A549 (cell line): Measurements from ENCODE around the gene ZNF407. TPM values are rescaled to one million over a fixed set of nuclear protein-coding genes. Genes with fewer than 3 reads are reported as not detected.

ENCODE experiments used
- ATAC-seq, 2 experiments: fragments of 200-7000 bp in 1 of 2; fragments of >200 bp in 1 of 2; cut with Nextera tagmentation in 1 of 2; cut with Tn5 transposase in 1 of 2; 3 replicates each; pipeline versions ENCODE4 v1.8.0 to v1.9.1; 2018 to 2020; ENCODE audit warnings: mild to moderate bottlenecking in 1 of 2, moderate library complexity in 1 of 2
- CTCF ChIA-PET: fragments of 300-600 bp; sonication (Branson Sonifier 250); formaldehyde crosslinking; extraction: SDS; loops from one replicate; lab custom pipeline; 2021; ENCODE audit warnings: antibody characterized with exemption, inconsistent platforms; lab: Yijun Ruan, JAX
- POLR2A ChIA-PET: fragments of 350-600 bp; formaldehyde crosslinking; extraction: SDS; loops from one replicate; lab custom pipeline; 2021; ENCODE audit warnings: antibody characterized with exemption, inconsistent platforms; lab: Yijun Ruan, JAX
- DNase-seq, 2 experiments: peaks; one replicate each; pipeline versions ENCODE4 v3.0.0 to v3.0.0-alpha.2; 2011 to 2016; ENCODE audit warnings: low read depth in 1 of 2, low spot score in 1 of 2
- FAIRE-seq: peaks from 2 replicates; lab custom pipeline; 2011; peaks lifted over from hg19 to GRCh38; lab: Jason Lieb, UNC
- H3K27ac ChIP-seq, 2 experiments: fragments of >200 bp; sonication (Bioruptor Twin); formaldehyde crosslinking; 3 replicates each; pipeline ENCODE4 v1.5.1; 2016 to 2017
- H3K4me1 ChIP-seq: fragments of >200 bp; sonication (Bioruptor Twin); formaldehyde crosslinking; 3 replicates; pipeline ENCODE4 v1.6.1; 2016
- H3K4me2 ChIP-seq: fragments of >200 bp; sonication (Bioruptor Twin); formaldehyde crosslinking; 3 replicates; pipeline ENCODE4 v1.6.1; 2016
- H3K4me3 ChIP-seq: fragments of >200 bp; sonication (Bioruptor Twin); formaldehyde crosslinking; 3 replicates; pipeline ENCODE4 v1.5.1; 2016
- H3K9me3 ChIP-seq: fragments of >200 bp; sonication (Bioruptor Twin); formaldehyde crosslinking; 3 replicates; pipeline ENCODE4 v1.6.1; 2016
- BHLHE40 ChIP-seq: IDR thresholded peaks from 2 replicates; pipeline ENCODE4 v1.6.1; 2012; ENCODE audit warnings: low read depth, low read length, inconsistent platforms
- CEBPB ChIP-seq, 2 experiments: fragments of >200 bp in 1 of 2; sonication (Bioruptor Twin) in 1 of 2; formaldehyde crosslinking in 1 of 2; IDR thresholded peaks; 2 replicates each; pipeline ENCODE4 v1.6.1; 2012 to 2016
- CHD2 ChIP-seq: fragments of 150-350 bp; IDR thresholded peaks from 2 replicates; pipeline ENCODE4 v1.6.1; 2014; ENCODE audit warnings: low read length; ENCODE audit not compliant: partially characterized antibody
- CTCF ChIP-seq: fragments of >200 bp; sonication (Bioruptor Twin); formaldehyde crosslinking; IDR thresholded peaks from 3 replicates; pipeline ENCODE4 v1.5.1; 2016
- E2F6 ChIP-seq: IDR thresholded peaks from 2 replicates; pipeline ENCODE4 v1.6.1; 2012; ENCODE audit warnings: low read depth, borderline replicate concordance
- EHMT2 ChIP-seq: fragments of 200-600 bp; sonication (generic); IDR thresholded peaks from 2 replicates; pipeline ENCODE4 v1.6.1; 2016; ENCODE audit warnings: antibody characterized with exemption, low read depth, mild to moderate bottlenecking, moderate library complexity
- ELK1 ChIP-seq: fragments of 150-350 bp; IDR thresholded peaks from 2 replicates; pipeline ENCODE4 v1.6.1; 2014; ENCODE audit warnings: low read depth, mild to moderate bottlenecking, low read length
- EP300 ChIP-seq, 2 experiments: fragments of >200 bp; sonication (Bioruptor Twin); formaldehyde crosslinking; IDR thresholded peaks; 2 replicates in 1 of 2; 3 replicates in 1 of 2; pipeline ENCODE4 v1.6.1; 2016 to 2017
- FOSB ChIP-seq: fragments of 250-450 bp; sonication (Bioruptor Pico); IDR thresholded peaks from 2 replicates; pipeline ENCODE4 v1.5.0; 2020; ENCODE audit warnings: mild to moderate bottlenecking, moderate library complexity
- FOXS1 ChIP-seq: fragments of 250-450 bp; sonication (Bioruptor Pico); IDR thresholded peaks from 2 replicates; pipeline ENCODE4 v1.5.0; 2020; ENCODE audit warnings: mild to moderate bottlenecking, moderate library complexity
- HEYL ChIP-seq: fragments of 250-450 bp; sonication (Bioruptor Pico); IDR thresholded peaks from 2 replicates; pipeline ENCODE4 v1.8.0; 2021; ENCODE audit warnings: mild to moderate bottlenecking, moderate library complexity
- JUN ChIP-seq, 2 experiments: fragments of >200 bp; sonication (Bioruptor Twin); formaldehyde crosslinking; IDR thresholded peaks; 2 replicates in 1 of 2; 3 replicates in 1 of 2; pipeline ENCODE4 v1.6.1; 2016 to 2017
- JUNB ChIP-seq: fragments of >200 bp; sonication (Bioruptor Twin); formaldehyde crosslinking; IDR thresholded peaks from 2 replicates; pipeline ENCODE4 v1.6.1; 2016
- KDM5A ChIP-seq: fragments of 200-600 bp; sonication (generic); IDR thresholded peaks from 2 replicates; pipeline ENCODE4 v1.6.1; 2016; ENCODE audit warnings: antibody characterized with exemption, mild to moderate bottlenecking
- MAFK ChIP-seq: fragments of 450-650 bp; IDR thresholded peaks from 2 replicates; pipeline ENCODE4 v1.6.1; 2014; ENCODE audit not compliant: partially characterized antibody
- NFE2L2 ChIP-seq: fragments of 150-350 bp; conservative IDR thresholded peaks from 2 replicates; pipeline ENCODE4 v1.6.1; 2014; ENCODE audit warnings: low read length
- NPAS2 ChIP-seq: fragments of 250-450 bp; sonication (Bioruptor Pico); IDR thresholded peaks from 2 replicates; pipeline ENCODE4 v1.8.0; 2022; ENCODE audit warnings: mild to moderate bottlenecking, moderate library complexity, borderline replicate concordance
- POLR2A ChIP-seq: IDR thresholded peaks from 2 replicates; pipeline ENCODE4 v1.6.1; 2012; ENCODE audit warnings: mild to moderate bottlenecking, low read length
- POLR2AphosphoS2 ChIP-seq: conservative IDR thresholded peaks from 2 replicates; pipeline ENCODE4 v1.6.1; 2012; ENCODE audit warnings: low read length, improper control_type of control experiment, inconsistent platforms
- RARB ChIP-seq: fragments of 250-450 bp; sonication (Bioruptor Pico); IDR thresholded peaks from 2 replicates; pipeline ENCODE4 v1.8.0; 2021; ENCODE audit warnings: mild to moderate bottlenecking, moderate library complexity
- RNF2 ChIP-seq: fragments of 200-600 bp; sonication (generic); IDR thresholded peaks from 2 replicates; pipeline ENCODE4 v1.6.1; 2016; ENCODE audit warnings: low read depth, mild to moderate bottlenecking, antibody characterized with exemption, moderate library complexity, borderline replicate concordance
- SMC3 ChIP-seq: fragments of >200 bp; sonication (Bioruptor Twin); formaldehyde crosslinking; IDR thresholded peaks from 3 replicates; pipeline ENCODE4 v1.6.1; 2018; ENCODE audit warnings: inconsistent platforms
- ZC3H11A ChIP-seq: fragments of 450-650 bp; IDR thresholded peaks from 2 replicates; pipeline ENCODE4 v1.6.1; 2014; ENCODE audit warnings: antibody characterized with exemption, mild to moderate bottlenecking
- ZFP36 ChIP-seq: fragments of 450-650 bp; IDR thresholded peaks from 2 replicates; pipeline ENCODE4 v1.6.1; 2014; ENCODE audit warnings: borderline replicate concordance; ENCODE audit not compliant: partially characterized antibody
- ZNF302 ChIP-seq: fragments of 250-450 bp; sonication (Bioruptor Pico); IDR thresholded peaks from 2 replicates; pipeline ENCODE4 v1.9.0; 2021; ENCODE audit warnings: inconsistent platforms, mild to moderate bottlenecking, moderate library complexity
- ZSCAN20 ChIP-seq: fragments of 250-450 bp; sonication (Bioruptor Pico); IDR thresholded peaks from 2 replicates; pipeline ENCODE4 v1.8.0; 2022; ENCODE audit warnings: mild to moderate bottlenecking, moderate library complexity
- WGBS: methylation state at CpG from one replicate; pipeline ENCODE4 v1.1.6; 2017; ENCODE audit errors: missing lambda C conversion rate; 5-methylcytosine and 5-hydroxymethylcytosine counted together
- polyA plus RNA-seq, 4 experiments: library from polyadenylated mRNA; depleted of rRNA in 3 of 4; stranded (reverse); fragments of >200 nt; fragmentation: RNase III in 1 of 4; extraction: RNeasy Plus Mini Kit Qiagen cat#74134 plus additional on column Dnase treatment in 1 of 4; gene quantifications; 2 replicates in 3 of 4; 3 replicates in 1 of 4; pipeline ENCODE4 v1.2.3, GENCODE V29; 2011 to 2017

The ZNF407 gene
- polyA plus RNA-seq, 2 of the 4 experiments (the other 2 are of a cell fraction) = 2.5 to 3.0 TPM

GRCh38 chr18:74870950-74871349, 273.3 kb downstream of the ZNF407 start:
- H3K4me3 ChIP-seq = no peak overlapping the region
- H3K4me2 ChIP-seq = no peak overlapping the region
- H3K4me1 ChIP-seq = peaks cover 13% of the 10 kb centered on the region; the same call in 2 of the 3 replicates
- ChIA-PET CTCF (no interaction called here), POLR2A (no interaction called here)
- TF ChIP-seq EP300 (IDR thresholded peaks at IDR 0.05) = no peak
- TF ChIP-seq KDM5A = no peak
- TF ChIP-seq ZNF302 (CRISPR knock-in tag) = no peak
- no peak for TF ChIP-seq POLR2AphosphoS2
- TF ChIP-seq RARB (CRISPR knock-in tag) = no peak
- no peak for TF ChIP-seq NFE2L2
- no peak for TF ChIP-seq POLR2A
- no peak for TF ChIP-seq MAFK
- TF ChIP-seq, all 56 proteins: peak for 0
- Histone ChIP-seq H3K27ac (no peak overlapping the region), H3K9me3 (no peaks in the 10 kb centered on the region)
- FAIRE-seq = no peak
- no peak for ATAC-seq
- 91% methylated on average over 5 of the region's 5 CpGs for WGBS
- no peak for DNase-seq

GRCh38 chr18:74873629-74874028, 276.0 kb downstream of the ZNF407 start:
- H3K4me1 ChIP-seq = peaks cover 13% of the 10 kb centered on the region; the same call in 2 of the 3 replicates
- no peak overlapping the region for H3K4me2 ChIP-seq
- 87% methylated on average over 3 of the region's 3 CpGs for WGBS
- H3K9me3 ChIP-seq = no peaks in the 10 kb centered on the region
- no peak for TF ChIP-seq JUN (IDR thresholded peaks at IDR 0.05)
- TF ChIP-seq CEBPB (IDR thresholded peaks at IDR 0.05) = no peak
- TF ChIP-seq JUNB = no peak
- no peak for TF ChIP-seq RNF2
- no peak for TF ChIP-seq KDM5A
- no peak for TF ChIP-seq FOSB (CRISPR knock-in tag)
- TF ChIP-seq ELK1 = no peak
- no peak for TF ChIP-seq EHMT2
- TF ChIP-seq NPAS2 (CRISPR knock-in tag) = no peak
- TF ChIP-seq E2F6 = no peak
- TF ChIP-seq ZC3H11A = no peak
- TF ChIP-seq HEYL = no peak
- TF ChIP-seq POLR2AphosphoS2 = no peak
- TF ChIP-seq ZSCAN20 (CRISPR knock-in tag) = no peak
- no peak for ATAC-seq
- no peak overlapping the region for H3K27ac ChIP-seq
- no peak for DNase-seq
- CTCF ChIA-PET = no interaction called here
- H3K4me3 ChIP-seq = no peak overlapping the region
- POLR2A ChIA-PET = no interaction called here
- FAIRE-seq = no peak

- H3K4me1 ChIP-seq = peaks cover 12% of the 10 kb centered on the region; the same call in 2 of the 3 replicates
- no peak overlapping the region for H3K4me2 ChIP-seq
- WGBS = 96% methylated on average over 5 of the region's 5 CpGs
- no peaks in the 10 kb centered on the region for H3K9me3 ChIP-seq
- no peak overlapping the region for H3K4me3 ChIP-seq
- no peak overlapping the region for H3K27ac ChIP-seq
- DNase-seq (no peak), ATAC-seq (no peak), FAIRE-seq (no peak)
- ChIA-PET POLR2A (no interaction called here), CTCF (no interaction called here)
- TF ChIP-seq CTCF (no peak), SMC3 (no peak), JUNB (no peak), EHMT2 (no peak), CHD2 (no peak), FOSB (CRISPR knock-in tag) (no peak), FOXS1 (CRISPR knock-in tag) (no peak), ZFP36 (no peak), BHLHE40 (no peak)
These were observed 276.7 kb downstream of the ZNF407 start for GRCh38 chr18:74874351-74874750.
